ENCODE results near the gene SLC6A17.

Gene SLC6A17

GRCh38 chr1:110150330-110151174, at the start of gene SLC6A17:
Gene SLC6A17 (plus strand): TSS chr1:110150494. CDS start chr1:110166930, 16,436 bp downstream.
- peak; percentile 71 for DNase-seq

- DNase-seq, result no peak
These were observed 48.2 kb upstream of the SLC6A17 start for GRCh38 chr1:110102081-110102480.

GRCh38 chr1:110106013-110106941, 44.0 kb upstream of the SLC6A17 start:
- peak; percentile 54 for DNase-seq

GRCh38 chr1:110107867-110108469, 42.3 kb upstream of the SLC6A17 start:
- DNase-seq, result no peak

DNA sequence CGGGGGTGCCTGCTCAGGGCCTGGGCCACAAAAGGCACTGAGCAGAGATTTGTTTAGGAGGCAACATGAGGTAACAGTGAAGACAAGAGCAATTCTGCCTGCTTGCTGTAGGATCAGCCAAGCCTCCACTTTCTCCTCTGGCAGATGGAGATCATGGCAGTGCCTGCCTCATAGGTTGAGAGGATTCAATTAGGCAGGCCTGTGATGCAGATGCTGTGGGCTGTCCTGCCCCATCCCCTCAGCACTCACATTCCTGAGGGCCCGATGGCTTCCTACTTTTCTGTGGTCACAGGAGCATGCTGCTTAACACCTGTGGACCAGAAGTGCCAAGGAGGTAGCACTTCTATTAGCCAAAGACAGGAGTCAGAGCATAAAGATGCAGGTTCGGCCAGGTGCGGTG, 39.2 kb upstream of the SLC6A17 start:
- DNase-seq, result no peak

DNA sequence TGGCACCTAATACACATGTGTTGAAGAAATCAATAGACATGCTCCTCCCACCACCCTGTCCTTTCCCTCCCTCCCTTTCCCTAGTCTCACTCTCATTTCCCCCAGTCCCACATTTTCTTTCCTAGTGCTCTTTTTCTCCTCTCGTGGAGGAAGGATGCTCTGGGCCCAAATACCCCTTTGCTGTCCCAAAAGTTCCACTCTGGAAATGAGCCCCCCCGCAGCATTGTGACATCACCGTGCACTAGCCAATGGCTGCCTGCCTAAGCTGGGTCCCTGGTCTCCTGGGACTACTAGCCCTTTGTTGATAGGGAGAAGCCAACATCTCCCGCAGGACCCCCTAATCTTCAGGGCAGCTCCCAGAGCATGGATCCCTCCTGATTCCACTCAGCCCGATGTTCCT, 38.2 kb upstream of the SLC6A17 start, which contains the start of gene UBL4B:
Gene UBL4B, plus strand, starts transcription at position 301 of the 400 bp plus-strand sequence. Its CDS starts 92 bp downstream, at position 393.
- DNase-seq, result no peak

GRCh38 chr1:110112656-110113055, 37.6 kb upstream of the SLC6A17 start:
- peak; percentile 72 for DNase-seq

- no peak for DNase-seq
These were observed 36.7 kb upstream of the SLC6A17 start for GRCh38 chr1:110113551-110113950.

GRCh38 chr1:110114173-110114572, 36.1 kb upstream of the SLC6A17 start:
- no peak for DNase-seq

DNA sequence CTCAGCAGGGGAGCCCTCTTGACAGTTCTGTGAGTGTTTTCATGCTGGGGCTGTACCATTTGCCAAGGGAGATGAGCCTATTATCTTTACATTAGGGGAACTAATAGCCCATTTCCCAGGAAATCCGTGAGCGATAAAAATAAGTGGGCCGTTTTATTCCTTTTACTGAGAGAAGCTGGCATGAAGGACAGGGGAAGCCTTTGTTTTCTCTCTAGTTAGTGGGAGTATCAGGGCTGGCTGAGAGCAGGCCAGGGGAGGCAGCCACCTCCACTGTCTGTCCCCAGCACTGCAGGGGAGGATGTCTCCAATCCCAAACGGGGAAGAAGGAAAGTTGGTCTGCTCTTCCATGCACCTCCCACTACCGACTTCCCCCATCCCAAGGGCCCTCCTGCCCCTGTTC, 35.5 kb upstream of the SLC6A17 start:
- DNase-seq, result no peak

GRCh38 chr1:110118636-110119396, 31.5 kb upstream of the SLC6A17 start:
- no peak for DNase-seq

- DNase-seq, result peak; percentile 49
These were observed 30.5 kb upstream of the SLC6A17 start for GRCh38 chr1:110119843-110120242.

GRCh38 chr1:110120960-110121561, 29.2 kb upstream of the SLC6A17 start:
- DNase-seq, result no peak

DNA sequence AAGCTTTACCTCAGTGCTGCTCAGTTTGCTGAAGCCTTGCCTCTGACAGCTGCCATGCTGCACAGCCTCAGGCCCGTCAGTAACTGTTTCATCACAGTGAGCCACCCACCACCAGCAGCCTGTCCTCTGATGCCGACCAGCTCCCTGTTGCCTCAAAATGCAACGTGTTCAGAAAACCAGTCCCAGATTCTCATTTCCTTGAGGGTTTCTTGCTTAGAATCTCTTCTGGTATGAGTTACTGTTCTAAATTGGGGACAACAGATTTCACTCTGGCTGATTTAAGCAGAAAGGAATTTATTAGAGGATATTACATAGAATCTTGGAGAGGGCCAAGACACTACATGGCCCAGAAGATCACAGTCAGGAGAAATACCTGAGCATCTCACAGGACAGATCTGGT, 27.1 kb upstream of the SLC6A17 start:
- no peak for DNase-seq

- no peak for DNase-seq
These were observed 24.5 kb upstream of the SLC6A17 start for GRCh38 chr1:110125810-110126209.

DNA sequence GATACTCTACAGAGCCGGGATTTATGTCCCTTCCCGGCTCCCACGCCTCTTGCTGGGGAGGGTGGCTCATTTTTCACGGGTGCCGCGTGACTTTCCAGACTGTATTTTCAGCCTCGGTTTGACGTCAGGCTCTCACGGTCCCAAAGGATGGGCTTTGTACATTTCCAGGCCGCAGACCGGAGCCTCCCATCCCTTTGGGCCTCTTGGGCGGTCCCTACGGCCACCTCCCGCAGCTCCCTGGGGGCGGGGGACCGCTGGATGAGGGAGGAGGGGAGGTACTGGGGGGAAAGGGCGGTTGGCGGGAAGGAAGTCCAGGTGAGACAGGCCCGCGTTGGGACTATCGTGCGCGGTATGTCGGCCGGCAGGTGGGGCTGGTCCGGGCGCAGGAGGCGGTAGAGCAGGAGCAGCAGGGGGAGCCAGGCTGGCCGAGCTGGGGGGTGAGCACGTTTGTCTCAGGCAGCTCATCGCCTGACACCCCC, 20.1 kb upstream of the SLC6A17 start:
- peak; percentile 66 for DNase-seq

DNA sequence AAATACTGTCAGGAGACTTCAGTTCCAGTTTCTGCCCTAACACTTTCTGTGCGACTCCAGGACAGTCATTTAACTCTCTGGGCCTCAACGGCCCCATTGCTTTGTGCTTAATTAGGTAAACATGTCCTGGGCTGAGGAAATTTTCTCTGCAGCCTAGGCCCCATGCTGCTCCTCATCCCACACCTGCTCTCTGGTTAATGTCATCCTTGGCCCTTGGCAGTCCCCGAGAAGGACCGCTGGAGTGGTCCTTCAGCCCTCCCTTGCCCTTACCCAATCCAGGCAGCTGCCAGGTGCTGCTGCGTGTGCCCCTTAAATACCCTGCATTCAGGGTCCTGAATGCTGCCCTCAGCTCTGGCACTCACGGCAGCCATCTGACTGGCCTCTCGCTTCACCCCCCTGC, 19.3 kb upstream of the SLC6A17 start:
- DNase-seq, result peak; percentile 80

- DNase-seq, result no peak
These were observed 17.6 kb upstream of the SLC6A17 start for GRCh38 chr1:110132682-110133081.

DNA sequence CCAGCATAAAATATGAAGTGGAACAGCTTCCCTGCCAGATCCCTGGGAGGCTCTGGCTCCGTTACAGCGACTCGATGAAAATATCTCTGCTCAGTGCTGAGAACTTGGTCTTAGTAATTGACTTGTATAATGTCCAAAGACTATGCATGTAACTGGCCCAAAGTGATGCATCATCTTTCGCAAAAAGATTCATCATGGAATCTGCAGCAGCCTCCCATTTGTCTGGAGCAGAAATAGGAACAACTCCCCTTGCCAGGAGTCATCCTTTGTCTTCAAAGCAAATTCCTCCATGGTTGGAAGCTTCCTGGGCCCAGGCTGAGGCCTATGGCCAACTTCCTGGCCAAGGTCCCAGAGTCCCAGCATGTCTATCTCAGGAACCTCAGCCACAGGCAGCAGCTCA, 16.9 kb upstream of the SLC6A17 start:
- no peak for DNase-seq

- peak; percentile 83 for DNase-seq
These were observed 16.2 kb upstream of the SLC6A17 start for GRCh38 chr1:110134050-110134595.

DNA sequence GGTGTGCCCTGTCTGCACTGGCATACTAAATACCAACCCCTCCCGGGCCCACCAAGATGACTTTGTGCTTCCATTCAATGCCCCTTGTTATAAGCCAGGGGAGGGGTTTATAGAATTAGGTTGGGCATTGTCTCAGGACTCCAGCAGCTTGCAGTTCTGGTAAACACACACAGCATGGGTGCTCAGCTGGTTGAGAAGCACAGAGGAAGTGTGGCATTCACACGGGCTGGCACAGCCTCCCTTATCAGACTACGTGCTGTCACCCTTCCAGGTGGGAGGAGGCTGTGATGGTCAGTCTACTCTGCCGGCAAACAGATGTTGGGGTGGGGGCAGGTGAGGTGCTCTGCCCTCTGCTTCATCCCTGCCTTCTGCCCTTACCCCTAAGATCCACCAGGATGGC, 15.0 kb upstream of the SLC6A17 start:
- DNase-seq, result peak; percentile 52

Data from NCI-H510A (cell line).